ENCODE results near the gene FAM83F.

DNA sequence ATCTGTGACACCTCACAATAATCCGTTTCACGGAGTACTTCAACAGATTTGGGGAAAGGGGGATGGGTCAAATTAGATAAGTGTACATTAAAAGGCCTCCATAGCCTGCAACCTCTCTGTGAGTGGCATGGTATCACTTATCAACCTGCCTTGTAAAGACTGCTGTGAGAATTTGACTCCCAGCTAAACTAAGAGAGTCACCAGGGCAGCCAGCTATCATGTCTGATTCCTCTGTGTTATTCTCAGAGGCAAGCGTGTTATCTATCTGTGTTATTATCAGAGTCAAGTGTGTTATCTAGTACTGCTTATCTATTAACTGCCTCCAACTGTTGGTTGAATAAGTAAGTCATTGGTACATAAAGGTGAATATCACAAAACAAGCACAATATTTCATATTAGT lies 4.1 kb upstream of the FAM83F start:
- TF ChIP-seq, protein P1, sequence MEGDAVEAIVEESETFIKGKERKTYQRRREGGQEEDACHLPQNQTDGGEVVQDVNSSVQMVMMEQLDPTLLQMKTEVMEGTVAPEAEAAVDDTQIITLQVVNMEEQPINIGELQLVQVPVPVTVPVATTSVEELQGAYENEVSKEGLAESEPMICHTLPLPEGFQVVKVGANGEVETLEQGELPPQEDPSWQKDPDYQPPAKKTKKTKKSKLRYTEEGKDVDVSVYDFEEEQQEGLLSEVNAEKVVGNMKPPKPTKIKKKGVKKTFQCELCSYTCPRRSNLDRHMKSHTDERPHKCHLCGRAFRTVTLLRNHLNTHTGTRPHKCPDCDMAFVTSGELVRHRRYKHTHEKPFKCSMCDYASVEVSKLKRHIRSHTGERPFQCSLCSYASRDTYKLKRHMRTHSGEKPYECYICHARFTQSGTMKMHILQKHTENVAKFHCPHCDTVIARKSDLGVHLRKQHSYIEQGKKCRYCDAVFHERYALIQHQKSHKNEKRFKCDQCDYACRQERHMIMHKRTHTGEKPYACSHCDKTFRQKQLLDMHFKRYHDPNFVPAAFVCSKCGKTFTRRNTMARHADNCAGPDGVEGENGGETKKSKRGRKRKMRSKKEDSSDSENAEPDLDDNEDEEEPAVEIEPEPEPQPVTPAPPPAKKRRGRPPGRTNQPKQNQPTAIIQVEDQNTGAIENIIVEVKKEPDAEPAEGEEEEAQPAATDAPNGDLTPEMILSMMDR (IDR thresholded peaks at IDR 0.05), result no peak
- TF ChIP-seq POLR2A (IDR thresholded peaks at IDR 0.05) (no peak), POLR2AphosphoS5 (IDR thresholded peaks at IDR 0.05; ENCODE audit: insufficient read depth in 1 of 2, low read depth in 1 of 2) (no peak)

Data from vagina (tissue), 2 donors.